Neutrophil (primary cell): Measurements from ENCODE around the gene BMP10.
"Not testable (repeated sequence)": the region's sequence is repeated elsewhere in the genome, so short reads cannot be mapped to it uniquely, and the experiment has no call there.

Experiments used
- H3K27ac ChIP-seq: fragments of 200-600 bp; sonication (generic); 2 replicates; pipeline ENCODE4 v1.5.1; 2016; ENCODE audit warnings: mild to moderate bottlenecking, moderate library complexity
- H3K27me3 ChIP-seq: fragments of 200-600 bp; sonication (generic); 2 replicates; pipeline ENCODE4 v1.6.0; 2016; ENCODE audit warnings: mild to moderate bottlenecking
- H3K36me3 ChIP-seq: fragments of 200-600 bp; sonication (generic); 2 replicates; pipeline ENCODE4 v1.5.1; 2017
- H3K4me1 ChIP-seq, 2 experiments: fragments of 200-600 bp in 1 of 2; sonication (generic) in 1 of 2; 1 replicate in 1 of 2; 2 replicates in 1 of 2; pipeline versions ENCODE4 v1.5.1 to v1.6.1; 2013 to 2016; ENCODE audit warnings: low read depth in 1 of 2, low read length in 1 of 2, mild to moderate bottlenecking in 1 of 2, moderate library complexity in 1 of 2; ENCODE audit not compliant: control insufficient read depth in 1 of 2, insufficient read depth in 1 of 2
- H3K4me3 ChIP-seq, 2 experiments: fragments of 200-600 bp in 1 of 2; sonication (generic) in 1 of 2; 1 replicate in 1 of 2; 2 replicates in 1 of 2; pipeline ENCODE4 v1.5.1; 2013 to 2016; ENCODE audit warnings: low read depth in 1 of 2, low read length in 1 of 2, mild to moderate bottlenecking in 1 of 2, moderate library complexity in 1 of 2
- H3K9me3 ChIP-seq: fragments of 200-600 bp; sonication (generic); 2 replicates; pipeline ENCODE4 v1.5.1; 2016
- CTCF ChIP-seq: fragments of 200-600 bp; sonication (generic); IDR thresholded peaks from 2 replicates; pipeline ENCODE4 v1.5.1; 2016; ENCODE audit warnings: antibody characterized with exemption

Gene BMP10

GRCh38 chr2:68905116-68905515, 33.9 kb upstream of the BMP10 start:
- Histone ChIP-seq H3K27ac (no peak overlapping the region), H3K27me3 (no peaks in the 10 kb centered on the region), H3K9me3 (no peaks in the 10 kb centered on the region), H3K4me1 (peaks cover 21 to 29% of the 10 kb centered on the region in 2 experiments), H3K36me3 (no peaks in the 10 kb centered on the region), H3K4me3 (no peak overlapping the region)
- no peak for TF ChIP-seq CTCF

GRCh38 chr2:68901561-68901960, 30.4 kb upstream of the BMP10 start:
- Histone ChIP-seq H3K27ac (no peak overlapping the region), H3K36me3 (no peaks in the 10 kb centered on the region), H3K4me1 (no peaks in the 10 kb centered on the region), H3K27me3 (no peaks in the 10 kb centered on the region), H3K9me3 (no peaks in the 10 kb centered on the region), H3K4me3 (no peak overlapping the region)
- TF ChIP-seq CTCF, result no peak

- no peaks in the 10 kb centered on the region for H3K36me3 ChIP-seq
- no peaks in the 10 kb centered on the region for H3K27me3 ChIP-seq
- peak; percentile 36 for TF ChIP-seq CTCF
- no peak overlapping the region for H3K4me3 ChIP-seq
- no peaks in the 10 kb centered on the region for H3K4me1 ChIP-seq
- no peaks in the 10 kb centered on the region for H3K9me3 ChIP-seq
- H3K27ac ChIP-seq, result no peak overlapping the region
These were observed 30.0 kb upstream of the BMP10 start for GRCh38 chr2:68901199-68901514.

GRCh38 chr2:68900496-68901198, 29.4 kb upstream of the BMP10 start:
- Histone ChIP-seq H3K9me3 (no peaks in the 10 kb centered on the region), H3K4me1 (no peaks in the 10 kb centered on the region), H3K27me3 (no peaks in the 10 kb centered on the region), H3K36me3 (no peaks in the 10 kb centered on the region), H3K4me3 (no peak overlapping the region), H3K27ac (no peak overlapping the region)
- TF ChIP-seq CTCF, result no peak

GRCh38 chr2:68895981-68896380, 24.8 kb upstream of the BMP10 start:
- H3K4me3 ChIP-seq, H3K9me3 ChIP-seq, H3K36me3 ChIP-seq, H3K4me1 ChIP-seq, H3K27ac ChIP-seq, H3K27me3 ChIP-seq: not testable (repeated sequence)

- TF ChIP-seq CTCF, result no peak
- Histone ChIP-seq H3K9me3 (no peaks in the 10 kb centered on the region), H3K27me3 (no peaks in the 10 kb centered on the region), H3K4me3 (no peak overlapping the region), H3K4me1 (no peaks in the 10 kb centered on the region), H3K27ac (no peak overlapping the region), H3K36me3 (no peaks in the 10 kb centered on the region)
These were observed 18.3 kb upstream of the BMP10 start for GRCh38 chr2:68889500-68889899.
